HuH-7.5 (cell line): ENCODE measurements around the gene FRMPD2.

Experiments used
- DNase-seq: peaks from one replicate; pipeline ENCODE4 v3.0.0; 2011; ENCODE audit warnings: low spot score

Gene FRMPD2, protein sequence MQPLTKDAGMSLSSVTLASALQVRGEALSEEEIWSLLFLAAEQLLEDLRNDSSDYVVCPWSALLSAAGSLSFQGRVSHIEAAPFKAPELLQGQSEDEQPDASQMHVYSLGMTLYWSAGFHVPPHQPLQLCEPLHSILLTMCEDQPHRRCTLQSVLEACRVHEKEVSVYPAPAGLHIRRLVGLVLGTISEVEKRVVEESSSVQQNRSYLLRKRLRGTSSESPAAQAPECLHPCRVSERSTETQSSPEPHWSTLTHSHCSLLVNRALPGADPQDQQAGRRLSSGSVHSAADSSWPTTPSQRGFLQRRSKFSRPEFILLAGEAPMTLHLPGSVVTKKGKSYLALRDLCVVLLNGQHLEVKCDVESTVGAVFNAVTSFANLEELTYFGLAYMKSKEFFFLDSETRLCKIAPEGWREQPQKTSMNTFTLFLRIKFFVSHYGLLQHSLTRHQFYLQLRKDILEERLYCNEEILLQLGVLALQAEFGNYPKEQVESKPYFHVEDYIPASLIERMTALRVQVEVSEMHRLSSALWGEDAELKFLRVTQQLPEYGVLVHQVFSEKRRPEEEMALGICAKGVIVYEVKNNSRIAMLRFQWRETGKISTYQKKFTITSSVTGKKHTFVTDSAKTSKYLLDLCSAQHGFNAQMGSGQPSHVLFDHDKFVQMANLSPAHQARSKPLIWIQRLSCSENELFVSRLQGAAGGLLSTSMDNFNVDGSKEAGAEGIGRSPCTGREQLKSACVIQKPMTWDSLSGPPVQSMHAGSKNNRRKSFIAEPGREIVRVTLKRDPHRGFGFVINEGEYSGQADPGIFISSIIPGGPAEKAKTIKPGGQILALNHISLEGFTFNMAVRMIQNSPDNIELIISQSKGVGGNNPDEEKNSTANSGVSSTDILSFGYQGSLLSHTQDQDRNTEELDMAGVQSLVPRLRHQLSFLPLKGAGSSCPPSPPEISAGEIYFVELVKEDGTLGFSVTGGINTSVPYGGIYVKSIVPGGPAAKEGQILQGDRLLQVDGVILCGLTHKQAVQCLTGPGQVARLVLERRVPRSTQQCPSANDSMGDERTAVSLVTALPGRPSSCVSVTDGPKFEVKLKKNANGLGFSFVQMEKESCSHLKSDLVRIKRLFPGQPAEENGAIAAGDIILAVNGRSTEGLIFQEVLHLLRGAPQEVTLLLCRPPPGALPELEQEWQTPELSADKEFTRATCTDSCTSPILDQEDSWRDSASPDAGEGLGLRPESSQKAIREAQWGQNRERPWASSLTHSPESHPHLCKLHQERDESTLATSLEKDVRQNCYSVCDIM (N-terminal part only)

GRCh38 chr10:48274636-48275035 is at the start of gene FRMPD2:
TSS of gene FRMPD2 (minus strand) at chr10:48274696. CDS start at chr10:48274567, 129 bp downstream.
- DNase-seq: no peak

DNA sequence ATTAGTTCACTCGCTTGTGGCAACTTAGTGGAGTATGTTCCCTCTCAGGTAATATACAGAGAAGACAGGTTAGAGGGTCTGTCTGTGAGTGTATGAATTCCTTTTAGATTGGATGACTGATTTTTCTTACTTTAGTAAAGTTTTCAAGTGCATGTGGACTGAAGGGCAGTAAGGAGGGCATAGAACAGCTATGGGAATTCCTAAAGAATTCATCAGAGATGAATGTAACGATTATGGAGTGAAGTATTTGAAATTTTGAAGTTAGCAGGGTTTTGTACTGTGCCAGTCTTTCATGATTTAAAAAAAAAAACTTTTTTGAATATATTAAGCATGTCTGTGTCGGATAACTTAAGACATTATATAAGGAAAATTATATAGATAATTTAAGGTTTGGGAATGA is 47.5 kb upstream of the FRMPD2 start:
- DNase-seq: no peak

GRCh38 chr10:48317321-48317990 is 43.0 kb upstream of the FRMPD2 start:
- no peak for DNase-seq

DNA sequence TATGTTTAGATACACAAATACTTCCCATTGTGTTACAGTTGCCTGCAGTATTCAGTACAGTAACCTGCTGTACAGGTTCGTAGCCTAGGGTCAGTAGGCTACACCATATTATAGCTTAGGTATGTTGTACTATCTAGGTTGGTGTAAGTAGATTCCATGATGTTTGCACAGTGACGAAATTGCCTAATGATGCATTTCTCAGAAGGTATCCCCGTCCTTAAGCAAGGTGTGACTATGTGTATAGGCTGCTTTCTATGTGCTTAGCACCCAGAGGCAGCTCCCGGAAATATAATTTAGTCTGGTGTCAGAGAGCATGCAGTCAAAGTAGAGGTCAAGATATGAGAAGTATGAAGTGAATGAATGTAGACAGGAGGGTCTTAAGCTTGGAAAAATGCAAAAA is 41.7 kb upstream of the FRMPD2 start:
- no peak for DNase-seq

DNA sequence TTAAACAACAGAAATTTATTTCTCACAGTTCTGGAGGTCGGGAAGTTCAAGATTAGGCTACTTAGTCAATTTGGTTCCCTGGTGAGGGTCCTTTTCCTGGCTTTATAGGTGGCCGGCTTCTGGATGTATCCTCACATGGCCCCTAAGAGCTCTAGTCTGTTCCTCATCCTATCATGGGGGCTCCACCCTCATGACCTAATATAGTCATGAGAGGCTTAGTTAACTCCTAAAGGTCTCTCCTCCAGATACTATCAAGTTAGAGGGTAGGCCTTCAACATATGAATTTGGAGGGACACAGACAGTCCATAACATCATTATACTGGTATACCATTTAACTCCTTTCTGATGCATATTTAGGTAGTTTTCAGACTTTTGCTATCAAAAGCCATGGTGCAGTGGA is 39.6 kb upstream of the FRMPD2 start:
- no peak for DNase-seq

DNA sequence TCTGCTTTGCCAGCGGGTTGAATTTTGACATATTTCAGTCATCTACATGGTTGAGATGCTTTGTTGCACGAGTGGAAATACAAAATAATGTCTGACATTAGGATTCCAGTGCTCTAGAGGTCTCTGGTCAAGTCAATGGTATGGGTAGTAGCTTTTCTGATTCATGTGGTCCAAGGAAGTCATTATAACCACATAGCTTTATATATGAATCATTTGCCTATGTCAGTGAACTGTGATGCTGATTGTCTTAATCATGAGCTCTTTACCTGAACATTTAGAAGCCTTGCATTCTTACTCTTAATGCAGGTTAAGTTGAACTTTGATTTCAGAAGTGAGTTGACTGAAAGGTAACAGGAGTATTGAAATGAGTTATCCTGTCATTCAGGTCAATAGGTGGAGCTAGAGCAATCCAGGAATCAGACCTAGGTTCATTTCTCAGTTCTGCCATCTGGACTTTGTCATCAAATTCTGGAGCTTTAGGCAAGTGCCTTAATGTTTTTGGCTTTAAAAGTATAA is 35.3 kb upstream of the FRMPD2 start:
- no peak for DNase-seq

- no peak for DNase-seq
Observed at GRCh38 chr10:48307711-48308018, 33.2 kb upstream of the FRMPD2 start.

DNA sequence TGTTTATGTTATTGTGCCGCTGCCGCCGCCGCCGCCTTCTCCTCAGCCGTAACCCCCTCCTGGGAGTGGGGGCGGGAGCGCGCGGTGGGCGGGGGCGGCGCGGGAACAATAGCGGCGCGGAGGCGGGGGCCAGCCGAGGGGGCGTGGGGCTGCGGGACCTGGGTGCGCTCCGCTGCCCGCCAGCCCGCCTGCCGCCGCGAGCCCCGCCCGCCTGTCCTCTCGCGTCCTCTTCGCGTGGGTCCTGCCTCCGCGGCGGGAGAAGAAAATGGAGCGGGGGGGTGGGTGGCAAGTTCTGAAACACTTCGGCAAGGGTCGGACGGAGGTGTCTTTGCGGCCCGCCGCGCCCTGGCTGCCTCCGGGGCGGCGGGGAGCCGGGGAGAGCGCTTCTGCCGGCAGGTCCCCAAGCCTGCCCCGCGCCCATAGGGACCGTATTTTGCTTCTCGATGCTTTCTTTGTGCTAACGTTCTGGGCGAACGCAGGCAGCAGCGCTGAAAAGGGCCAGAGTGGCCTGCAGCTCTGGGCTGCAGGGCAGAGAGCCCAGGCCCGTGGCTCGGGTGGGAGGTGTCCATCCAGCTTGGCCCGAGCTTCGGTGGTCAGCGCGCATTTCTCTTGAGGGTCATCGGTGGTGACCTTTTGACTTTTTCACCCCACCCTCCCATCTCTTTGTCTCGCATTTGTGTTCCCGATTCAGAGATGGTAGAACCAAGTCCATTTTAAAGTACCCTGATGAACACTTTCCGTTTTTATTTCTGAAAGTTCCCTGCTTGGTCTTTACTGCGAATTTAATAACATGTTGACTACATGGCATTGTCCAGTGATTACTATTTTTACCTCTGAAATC is 32.6 kb upstream of the FRMPD2 start:
- peak; percentile 40 for DNase-seq

GRCh38 chr10:48306265-48306869 is 31.9 kb upstream of the FRMPD2 start, which contains the start of gene MAPK8:
TSS of gene MAPK8 (plus strand) at chr10:48306677. CDS start at chr10:48401661, 94,984 bp downstream.
- peak; percentile 75 for DNase-seq

- no peak for DNase-seq
Observed at GRCh38 chr10:48305905-48306264, 31.4 kb upstream of the FRMPD2 start.

GRCh38 chr10:48302515-48303476 is 28.3 kb upstream of the FRMPD2 start:
- no peak for DNase-seq

- no peak for DNase-seq
Observed at GRCh38 chr10:48300556-48300955, 26.1 kb upstream of the FRMPD2 start.

DNA sequence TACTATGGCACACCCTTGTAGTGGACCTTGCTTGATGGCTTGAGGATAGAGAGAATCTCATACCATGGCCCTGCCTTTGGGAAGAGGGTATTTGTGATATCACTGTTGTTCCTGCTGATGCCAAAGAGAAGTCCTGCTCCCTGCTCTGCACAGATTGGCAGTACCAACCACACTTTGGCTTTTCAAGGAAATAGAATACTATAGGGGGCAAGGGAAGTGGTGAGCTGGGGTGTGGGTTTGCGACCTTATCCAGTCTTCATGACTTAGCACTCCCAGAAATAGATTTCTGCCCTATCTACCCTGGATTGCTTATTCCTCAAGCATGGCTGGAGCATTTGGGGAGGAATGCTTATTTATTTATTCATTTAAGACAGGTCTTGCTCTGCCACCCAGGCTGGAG is 25.2 kb upstream of the FRMPD2 start:
- DNase-seq: no peak

DNA sequence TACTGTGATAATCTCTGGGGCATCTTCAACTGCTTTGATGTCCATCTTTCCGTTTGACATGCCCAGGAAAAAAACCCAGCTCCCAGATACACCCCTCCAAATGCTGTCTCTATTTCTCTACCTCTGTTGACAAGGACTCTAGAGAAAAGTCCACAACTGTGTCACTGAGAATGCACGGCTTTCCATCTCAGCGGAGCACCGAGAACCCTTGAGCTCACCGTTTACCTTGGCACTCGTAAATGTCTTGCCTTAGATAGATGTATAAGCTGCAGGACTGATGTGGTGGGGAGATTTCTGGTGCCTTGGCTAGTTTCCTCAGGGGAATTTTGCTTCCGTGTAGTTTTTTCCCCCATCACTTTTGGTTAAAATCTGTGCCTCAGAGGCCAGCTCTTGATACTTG is 24.6 kb upstream of the FRMPD2 start:
- DNase-seq: no peak

GRCh38 chr10:48296576-48297098 is 22.1 kb upstream of the FRMPD2 start:
- DNase-seq: no peak

- DNase-seq: no peak
Observed at GRCh38 chr10:48294431-48294830, 19.9 kb upstream of the FRMPD2 start.

DNA sequence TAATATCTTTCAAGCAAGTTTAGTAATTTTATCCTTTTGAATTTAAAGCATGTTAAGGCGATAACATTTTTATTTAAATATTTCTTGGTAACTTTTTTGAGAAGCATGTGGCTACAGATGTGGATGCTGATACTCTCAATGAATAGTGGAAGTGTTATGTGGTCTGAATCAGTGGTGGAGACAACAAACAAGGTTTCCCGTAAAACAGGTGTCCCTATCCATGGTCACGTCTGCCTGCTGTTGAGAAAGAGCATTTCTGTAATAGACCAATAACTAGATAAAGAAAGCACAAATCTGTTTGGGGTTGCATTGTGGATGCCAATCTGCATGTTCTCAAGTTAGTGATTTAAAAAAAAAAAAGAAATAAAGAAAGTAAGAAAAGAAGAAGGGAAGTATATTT is 18.1 kb upstream of the FRMPD2 start:
- DNase-seq: no peak

- DNase-seq: no peak
Observed at GRCh38 chr10:48291190-48291589, 16.7 kb upstream of the FRMPD2 start.

DNA sequence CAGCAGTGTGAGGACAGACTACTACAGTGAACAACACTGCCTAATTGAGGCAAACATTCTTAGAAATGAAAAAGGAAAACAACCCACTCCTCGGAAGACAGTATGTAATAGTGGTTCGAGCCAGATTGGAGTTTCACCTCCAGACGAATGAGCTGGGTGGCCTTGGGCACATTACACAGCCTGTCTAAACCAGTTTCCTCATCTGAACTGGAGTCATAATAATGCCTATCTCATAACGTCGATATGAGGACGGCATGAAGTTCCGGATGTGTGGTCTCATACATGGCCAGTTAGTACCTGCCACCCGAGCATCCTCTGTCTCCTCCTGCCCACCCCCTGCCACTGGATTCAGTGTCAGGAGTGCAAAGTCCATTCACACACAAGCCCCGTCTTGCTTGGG is 15.8 kb upstream of the FRMPD2 start:
- DNase-seq: no peak
